Mesenchymal stem cell (in vitro differentiated cells and primary cell): ENCODE results near the gene B9D1.

Experiments
- DNase-seq: peaks from one replicate; pipeline ENCODE4 v3.0.0-alpha.2; 2013
- H2AFZ ChIP-seq: one replicate; pipeline ENCODE4 v1.6.1; 2013; ENCODE audit warnings: low read depth, mild to moderate bottlenecking, control low read depth, inconsistent platforms, low read length, moderate library complexity
- H2AK5ac ChIP-seq: 2 replicates; pipeline ENCODE4 v1.6.1; 2013; ENCODE audit warnings: low read length, moderate library complexity, mild to moderate bottlenecking, inconsistent platforms; ENCODE audit not compliant: severe bottlenecking
- H2BK120ac ChIP-seq: one replicate; pipeline ENCODE4 v1.6.1; 2013; ENCODE audit warnings: low read depth, mild to moderate bottlenecking, inconsistent platforms, low read length, moderate library complexity
- H2BK12ac ChIP-seq, 2 experiments: one replicate each; pipeline ENCODE4 v1.6.1; 2013; ENCODE audit warnings: inconsistent platforms in 2 of 2, low read length in 2 of 2, mild to moderate bottlenecking in 2 of 2, moderate library complexity in 2 of 2, control low read depth in 1 of 2
- H2BK15ac ChIP-seq: one replicate; pipeline ENCODE4 v1.6.1; 2013; ENCODE audit warnings: mild to moderate bottlenecking, low read depth, inconsistent platforms; ENCODE audit not compliant: poor library complexity, severe bottlenecking
- H2BK5ac ChIP-seq: 2 replicates; pipeline ENCODE4 v1.6.1; 2013; ENCODE audit warnings: low read depth, mild to moderate bottlenecking, low read length, control low read depth, inconsistent platforms; ENCODE audit not compliant: poor library complexity, severe bottlenecking
- H3K14ac ChIP-seq, 2 experiments: one replicate each; pipeline ENCODE4 v1.6.1; 2013; ENCODE audit warnings: inconsistent platforms in 2 of 2, low read length in 2 of 2, control low read depth in 1 of 2, mild to moderate bottlenecking in 1 of 2, moderate library complexity in 1 of 2
- H3K18ac ChIP-seq, 2 experiments: one replicate each; pipeline ENCODE4 v1.6.1; 2013; ENCODE audit warnings: inconsistent platforms in 2 of 2, low read length in 2 of 2, control low read depth in 1 of 2, low read depth in 1 of 2, mild to moderate bottlenecking in 1 of 2
- H3K23ac ChIP-seq, 2 experiments: one replicate each; pipeline ENCODE4 v1.6.1; 2013; ENCODE audit warnings: inconsistent platforms in 2 of 2, low read length in 2 of 2, mild to moderate bottlenecking in 2 of 2, moderate library complexity in 2 of 2, control low read depth in 1 of 2
- H3K27ac ChIP-seq: 2 replicates; pipeline ENCODE4 v1.5.1; 2013; ENCODE audit warnings: mild to moderate bottlenecking, moderate library complexity, low read length, control low read depth, inconsistent platforms; ENCODE audit not compliant: poor library complexity, severe bottlenecking
- H3K27me3 ChIP-seq, 2 experiments: 2 replicates each; pipeline versions ENCODE4 v1.6.1 to v1.7.0; 2013; ENCODE audit warnings: low read length in 2 of 2, mild to moderate bottlenecking in 2 of 2, moderate library complexity in 2 of 2, control low read depth in 1 of 2, inconsistent platforms in 1 of 2; ENCODE audit not compliant: control insufficient read depth in 1 of 2, insufficient read depth in 1 of 2
- H3K36me3 ChIP-seq, 2 experiments: 2 replicates each; pipeline versions ENCODE4 v1.6.1 to v1.7.0; 2013; ENCODE audit warnings: low read length in 2 of 2, control low read depth in 1 of 2, inconsistent platforms in 1 of 2, low read depth in 1 of 2, mild to moderate bottlenecking in 1 of 2; ENCODE audit not compliant: insufficient read depth in 2 of 2, control insufficient read depth in 1 of 2
- H3K4ac ChIP-seq, 2 experiments: one replicate each; pipeline ENCODE4 v1.6.1; 2013; ENCODE audit warnings: inconsistent platforms in 2 of 2, low read length in 2 of 2, mild to moderate bottlenecking in 2 of 2, moderate library complexity in 2 of 2, control low read depth in 1 of 2, low read depth in 1 of 2
- H3K4me1 ChIP-seq: 2 replicates; pipeline ENCODE4 v1.6.1; 2013; ENCODE audit warnings: low read depth, low read length, control low read depth; ENCODE audit not compliant: control insufficient read depth, insufficient read depth
- H3K4me2 ChIP-seq: 2 replicates; pipeline ENCODE4 v1.6.1; 2013; ENCODE audit warnings: low read length, mild to moderate bottlenecking, inconsistent platforms; ENCODE audit not compliant: poor library complexity, severe bottlenecking
- H3K4me3 ChIP-seq, 2 experiments: 2 replicates each; pipeline versions ENCODE4 v1.5.1 to v1.7.0; 2013; ENCODE audit warnings: low read length in 2 of 2, mild to moderate bottlenecking in 2 of 2, control low read depth in 1 of 2, low read depth in 1 of 2; ENCODE audit not compliant: insufficient read depth in 1 of 2
- H3K79me1 ChIP-seq: replicated peaks from 2 replicates; pipeline ENCODE4 v1.6.1; 2013; ENCODE audit warnings: mild to moderate bottlenecking, control low read depth, low read length, inconsistent platforms; ENCODE audit not compliant: poor library complexity, severe bottlenecking
- H3K9ac ChIP-seq: 2 replicates; pipeline ENCODE4 v1.7.0; 2013; ENCODE audit warnings: mild to moderate bottlenecking, low read length, moderate library complexity
- H3K9me3 ChIP-seq: 2 replicates; pipeline ENCODE4 v1.7.0; 2013; ENCODE audit warnings: mild to moderate bottlenecking, low read length; ENCODE audit not compliant: control insufficient read depth
- H4K8ac ChIP-seq: one replicate; pipeline ENCODE4 v1.6.1; 2013; ENCODE audit warnings: inconsistent platforms, mild to moderate bottlenecking, low read length, moderate library complexity
- H4K91ac ChIP-seq: one replicate; pipeline ENCODE4 v1.6.1; 2013; ENCODE audit warnings: mild to moderate bottlenecking, low read length, inconsistent platforms
- WGBS: methylation state at CpG from one replicate; pipeline ENCODE4 v1.1.7; 2013; ENCODE audit warnings: mixed read lengths; 5-methylcytosine and 5-hydroxymethylcytosine counted together

Gene B9D1

DNA sequence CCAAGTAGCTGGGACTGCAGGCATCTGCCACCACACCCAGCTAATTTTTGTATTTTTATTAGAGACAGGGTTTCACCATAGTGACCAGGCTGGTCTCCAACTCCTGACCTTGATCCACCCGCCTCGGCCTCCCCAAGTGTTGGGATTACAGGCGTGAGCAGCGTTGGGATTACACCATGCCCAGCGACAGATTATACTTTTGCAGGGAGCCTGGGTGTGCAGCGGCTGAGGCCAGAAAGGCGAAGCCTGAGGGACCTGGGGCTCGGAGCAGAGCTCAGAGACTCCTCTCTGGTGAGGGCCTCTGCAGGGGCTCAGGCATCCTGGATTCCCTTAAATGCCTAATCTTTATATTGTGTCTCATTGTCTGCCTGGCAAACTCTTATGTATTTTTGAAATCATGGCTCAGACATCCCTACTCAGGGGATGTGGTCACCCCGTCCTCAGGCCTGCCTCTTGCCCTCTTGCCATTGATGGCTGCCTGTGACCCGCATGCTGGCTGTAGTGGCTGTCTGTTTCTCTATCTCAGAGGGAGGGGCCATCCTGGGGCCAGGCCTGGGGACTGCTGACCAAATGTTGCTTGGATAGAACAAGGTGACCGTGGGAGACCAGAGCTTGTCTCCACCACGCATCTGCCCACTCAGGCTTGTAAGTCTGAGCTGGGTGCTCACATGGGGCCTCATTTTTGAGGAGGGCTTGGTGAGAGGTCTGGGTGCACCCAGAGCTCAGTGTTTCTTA lies 42.6 kb downstream of the B9D1 start:
- no peak overlapping the region for H4K8ac ChIP-seq
- no peak overlapping the region for H3K27ac ChIP-seq
- no peaks in the 10 kb centered on the region for H3K27me3 ChIP-seq
- WGBS: 95% methylated on average over 12 of the region's 12 CpGs
- H2BK120ac ChIP-seq: no peak overlapping the region
- H3K23ac ChIP-seq: no peak overlapping the region
- no peak overlapping the region for H3K4me2 ChIP-seq
- no peak overlapping the region for H4K91ac ChIP-seq
- no peak overlapping the region for H3K4me3 ChIP-seq
- no peak overlapping the region for H2BK5ac ChIP-seq
- peaks cover 31 to 71% of the 10 kb centered on the region in 2 experiments for H3K36me3 ChIP-seq
- H3K14ac ChIP-seq: no peak overlapping the region
- DNase-seq: no peak
- H2BK12ac ChIP-seq: no peak overlapping the region
- no peak overlapping the region for H2BK15ac ChIP-seq
- H2AFZ ChIP-seq: no peak overlapping the region
- H3K4ac ChIP-seq: no peak overlapping the region
- H2AK5ac ChIP-seq: no peak overlapping the region
- peaks cover 22% of the 10 kb centered on the region for H3K79me1 ChIP-seq
- no peak overlapping the region for H3K18ac ChIP-seq
- no peaks in the 10 kb centered on the region for H3K9me3 ChIP-seq
- H3K4me1 ChIP-seq: peaks cover 28% of the 10 kb centered on the region
- H3K9ac ChIP-seq: no peak overlapping the region

DNA sequence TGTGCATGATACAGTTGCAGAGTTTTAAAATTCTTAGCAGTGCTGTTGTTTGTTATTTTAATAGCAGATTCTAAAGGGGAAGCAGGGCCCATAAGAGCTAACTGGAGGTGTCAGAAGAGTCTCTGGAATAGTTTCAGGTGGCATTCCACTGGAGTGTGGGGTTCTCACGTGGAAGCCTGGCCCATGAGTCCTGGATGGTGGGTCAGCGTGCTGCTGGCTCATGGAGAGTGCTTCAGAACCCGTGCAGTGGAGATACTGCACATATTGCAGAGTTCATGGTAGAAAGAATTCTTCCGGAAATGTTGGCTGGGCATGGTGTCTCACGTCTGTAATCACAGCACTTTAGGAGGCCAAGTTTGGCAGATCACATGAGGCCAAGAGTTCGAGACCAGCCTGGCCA lies 43.9 kb downstream of the B9D1 start:
- Histone ChIP-seq H3K18ac (no peak overlapping the region), H2BK120ac (no peak overlapping the region), H3K9me3 (no peaks in the 10 kb centered on the region), H2AFZ (no peak overlapping the region), H2AK5ac (no peak overlapping the region), H3K14ac (no peak overlapping the region), H3K27me3 (no peaks in the 10 kb centered on the region), H2BK12ac (no peak overlapping the region), H3K4me2 (no peak overlapping the region), H3K23ac (no peak overlapping the region), H3K79me1 (peaks cover 24% of the 10 kb centered on the region), H4K91ac (no peak overlapping the region), H3K27ac (no peak overlapping the region), H2BK5ac (no peak overlapping the region), H3K4me1 (peaks cover 32% of the 10 kb centered on the region), H3K4ac (no peak overlapping the region), H3K36me3 (peaks cover 43 to 74% of the 10 kb centered on the region in 2 experiments), H2BK15ac (no peak overlapping the region), H3K9ac (no peak overlapping the region), H3K4me3 (no peak overlapping the region), H4K8ac (no peak overlapping the region)
- 96% methylated on average over 5 of the region's 6 CpGs for whole genome bisulfite sequencing
- no peak for DNase-seq

DNA sequence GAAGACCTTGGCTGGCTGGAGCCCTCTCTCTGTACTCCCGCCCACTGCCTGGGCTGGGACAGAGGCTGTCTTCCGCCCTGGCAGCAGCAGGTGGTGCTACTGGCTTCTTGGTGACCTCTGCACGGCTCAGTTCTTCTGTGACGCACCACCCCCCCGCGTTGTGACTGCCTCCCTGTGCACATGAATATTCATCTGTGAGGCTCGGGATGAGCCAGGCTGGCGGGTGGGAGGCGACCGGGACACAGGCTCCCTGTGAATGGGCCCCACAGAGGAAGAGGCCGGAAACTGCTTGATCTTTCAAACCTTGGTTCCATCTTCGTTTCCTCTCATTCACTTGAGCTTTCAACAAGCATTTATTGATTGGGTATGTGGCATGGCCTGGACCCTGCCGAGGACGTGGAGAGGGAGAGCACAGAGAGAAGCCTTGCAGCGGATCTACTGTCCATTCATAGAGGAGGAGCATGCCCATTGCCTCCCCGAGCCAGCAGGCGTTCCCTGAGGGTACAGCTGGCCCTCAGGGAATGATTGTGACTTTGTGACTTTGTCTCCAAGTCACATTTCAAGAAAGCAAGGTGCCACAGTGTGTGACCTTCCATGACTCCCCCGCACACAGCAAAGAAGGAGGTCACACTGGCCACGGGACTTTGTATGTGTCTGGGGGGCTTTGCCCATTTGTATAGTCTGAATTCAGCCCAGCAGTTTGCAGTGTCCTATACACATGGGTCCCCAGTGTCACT lies 45.0 kb downstream of the B9D1 start:
- H3K14ac ChIP-seq: no peak overlapping the region
- H3K27ac ChIP-seq: peak overlapping the region; percentile 94
- H2AK5ac ChIP-seq: peak overlapping the region; percentile 68
- H2BK5ac ChIP-seq: peak overlapping the region; percentile 58
- peak; percentile 75 for DNase-seq
- H3K4me3 ChIP-seq: peak overlapping the region in 1 of 2 experiments; percentile 8
- WGBS: 63% methylated on average over 19 of the region's 19 CpGs
- H3K23ac ChIP-seq: peak overlapping the region in 1 of 2 experiments; percentile 36
- no peak overlapping the region for H3K18ac ChIP-seq
- H2AFZ ChIP-seq: no peak overlapping the region
- H3K27me3 ChIP-seq: no peaks in the 10 kb centered on the region
- H4K91ac ChIP-seq: no peak overlapping the region
- peaks cover 30% of the 10 kb centered on the region for H3K4me1 ChIP-seq
- H4K8ac ChIP-seq: no peak overlapping the region
- no peak overlapping the region for H3K9ac ChIP-seq
- H2BK12ac ChIP-seq: peak overlapping the region in 1 of 2 experiments; percentile 16
- H3K9me3 ChIP-seq: no peaks in the 10 kb centered on the region
- H3K4me2 ChIP-seq: peak overlapping the region; percentile 67
- H3K79me1 ChIP-seq: peaks cover 28% of the 10 kb centered on the region
- peak overlapping the region; percentile 31 for H2BK15ac ChIP-seq
- H2BK120ac ChIP-seq: no peak overlapping the region
- no peak overlapping the region for H3K4ac ChIP-seq
- peaks cover 52 to 75% of the 10 kb centered on the region in 2 experiments for H3K36me3 ChIP-seq

DNA sequence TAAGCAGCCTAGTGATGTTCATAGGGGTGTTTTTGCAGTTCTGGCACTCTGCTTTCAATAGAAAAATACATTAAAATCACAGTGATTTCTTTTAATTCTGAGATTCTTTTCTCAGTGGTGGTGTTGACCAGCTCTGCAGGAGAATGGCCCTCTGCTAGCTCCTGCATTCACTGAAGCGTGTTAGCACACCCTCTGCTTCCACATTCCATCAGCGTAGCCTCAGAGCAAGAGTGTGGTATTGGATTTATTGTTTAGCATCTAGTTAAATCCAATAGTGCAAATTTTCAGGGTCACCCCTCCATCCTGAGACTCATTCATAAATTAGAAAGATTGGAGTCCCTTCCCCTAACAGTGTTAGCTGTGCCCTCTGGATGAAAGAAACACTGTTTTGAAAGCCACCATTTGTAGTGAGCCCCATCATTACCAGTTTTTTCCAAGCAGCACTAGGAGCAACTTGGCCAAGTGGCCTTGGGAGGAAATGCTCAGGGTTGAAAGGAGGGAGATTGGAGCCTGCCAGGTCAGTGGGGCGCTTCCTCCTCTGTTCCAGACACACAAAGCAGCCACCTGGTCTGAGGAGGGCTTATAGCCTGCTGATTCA lies 45.7 kb downstream of the B9D1 start:
- no peak overlapping the region for H2BK12ac ChIP-seq
- 90% methylated on average over 2 of the region's 3 CpGs for WGBS
- H3K27me3 ChIP-seq: no peaks in the 10 kb centered on the region
- H2BK5ac ChIP-seq: peak overlapping the region; percentile 58
- no peaks in the 10 kb centered on the region for H3K9me3 ChIP-seq
- H3K14ac ChIP-seq: no peak overlapping the region
- no peak overlapping the region for H3K9ac ChIP-seq
- no peak overlapping the region for H3K23ac ChIP-seq
- no peak overlapping the region for H2AFZ ChIP-seq
- peak overlapping the region; percentile 94 for H3K27ac ChIP-seq
- H2BK15ac ChIP-seq: peak overlapping the region; percentile 31
- H2AK5ac ChIP-seq: peak overlapping the region; percentile 34
- no peak overlapping the region for H4K91ac ChIP-seq
- no peak overlapping the region for H2BK120ac ChIP-seq
- peak overlapping the region; percentile 67 for H3K4me2 ChIP-seq
- H4K8ac ChIP-seq: no peak overlapping the region
- no peak overlapping the region for H3K4ac ChIP-seq
- no peak for DNase-seq
- H3K4me1 ChIP-seq: peaks cover 32% of the 10 kb centered on the region
- H3K4me3 ChIP-seq: no peak overlapping the region
- peaks cover 54 to 76% of the 10 kb centered on the region in 2 experiments for H3K36me3 ChIP-seq
- H3K79me1 ChIP-seq: peaks cover 35% of the 10 kb centered on the region
- no peak overlapping the region for H3K18ac ChIP-seq
